Fibroblast of pulmonary artery (primary cell): ENCODE measurements around the gene C3orf20.

Experiments used
- DNase-seq: peaks from one replicate; pipeline ENCODE4 v3.0.0-alpha.2; 2010; ENCODE audit warnings: low read depth
- H3K4me3 ChIP-seq: replicated peaks from 2 replicates; pipeline ENCODE4 v1.5.1; 2011; ENCODE audit warnings: low read depth, mild to moderate bottlenecking, control low read depth, low read length, moderate library complexity
- TF ChIP-seq, protein P1 (sequence below): IDR thresholded peaks from 2 replicates; pipeline ENCODE4 v1.5.1; 2011; ENCODE audit warnings: mild to moderate bottlenecking, control low read depth, low read length, inconsistent platforms; ENCODE audit errors: missing control alignments

The C3orf20 gene

DNA sequence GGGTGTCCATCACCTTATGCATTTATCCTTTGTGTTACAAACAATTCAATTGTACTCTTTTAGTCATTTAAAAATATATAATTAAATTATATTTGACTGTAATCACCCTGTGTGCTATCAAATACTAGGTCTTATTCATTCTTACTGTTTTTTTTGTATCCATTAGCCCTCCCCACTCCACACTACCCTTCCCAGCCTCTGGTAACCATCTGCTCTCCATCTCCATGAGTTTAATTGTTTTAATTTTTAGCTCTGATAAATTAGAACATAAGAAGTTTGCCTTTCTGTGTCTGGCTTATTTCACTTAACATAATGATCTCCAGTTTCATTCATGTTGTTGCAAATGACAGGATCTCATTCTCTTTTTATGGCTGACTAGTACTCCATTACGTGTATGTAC, 16.8 kb downstream of the C3orf20 start:
- H3K4me3 ChIP-seq = no peak overlapping the region
- DNase-seq = no peak
- TF ChIP-seq, protein P1, sequence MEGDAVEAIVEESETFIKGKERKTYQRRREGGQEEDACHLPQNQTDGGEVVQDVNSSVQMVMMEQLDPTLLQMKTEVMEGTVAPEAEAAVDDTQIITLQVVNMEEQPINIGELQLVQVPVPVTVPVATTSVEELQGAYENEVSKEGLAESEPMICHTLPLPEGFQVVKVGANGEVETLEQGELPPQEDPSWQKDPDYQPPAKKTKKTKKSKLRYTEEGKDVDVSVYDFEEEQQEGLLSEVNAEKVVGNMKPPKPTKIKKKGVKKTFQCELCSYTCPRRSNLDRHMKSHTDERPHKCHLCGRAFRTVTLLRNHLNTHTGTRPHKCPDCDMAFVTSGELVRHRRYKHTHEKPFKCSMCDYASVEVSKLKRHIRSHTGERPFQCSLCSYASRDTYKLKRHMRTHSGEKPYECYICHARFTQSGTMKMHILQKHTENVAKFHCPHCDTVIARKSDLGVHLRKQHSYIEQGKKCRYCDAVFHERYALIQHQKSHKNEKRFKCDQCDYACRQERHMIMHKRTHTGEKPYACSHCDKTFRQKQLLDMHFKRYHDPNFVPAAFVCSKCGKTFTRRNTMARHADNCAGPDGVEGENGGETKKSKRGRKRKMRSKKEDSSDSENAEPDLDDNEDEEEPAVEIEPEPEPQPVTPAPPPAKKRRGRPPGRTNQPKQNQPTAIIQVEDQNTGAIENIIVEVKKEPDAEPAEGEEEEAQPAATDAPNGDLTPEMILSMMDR = no peak

- DNase-seq = no peak
- TF ChIP-seq, protein P1 = no peak
- H3K4me3 ChIP-seq = no peak overlapping the region
Observed at GRCh38 chr3:14698601-14699244, 23.8 kb downstream of the C3orf20 start.

DNA sequence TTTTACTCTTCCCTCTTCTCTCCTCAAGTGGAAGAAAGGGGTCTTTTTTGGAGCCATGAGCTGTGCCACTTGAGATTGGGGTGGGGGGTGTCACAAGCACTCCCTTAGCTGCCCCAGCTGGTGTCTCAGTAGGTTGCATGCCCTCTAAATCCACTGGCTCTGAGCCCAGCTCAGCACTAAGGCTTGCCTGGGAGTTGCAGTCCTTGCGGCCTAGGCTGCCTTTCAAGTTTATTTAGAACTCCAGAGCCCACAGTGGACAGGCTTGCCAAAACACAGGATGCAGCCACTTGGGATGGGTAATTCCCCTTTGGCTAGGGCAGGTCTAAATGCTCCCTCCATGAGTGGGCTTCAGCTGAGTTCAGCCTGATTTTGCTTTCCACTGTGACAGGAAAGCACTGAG, 24.7 kb downstream of the C3orf20 start:
- DNase-seq = no peak
- H3K4me3 ChIP-seq = no peak overlapping the region
- TF ChIP-seq, protein P1 = no peak

GRCh38 chr3:14700891-14701290, 25.9 kb downstream of the C3orf20 start:
- H3K4me3 ChIP-seq = no peak overlapping the region
- TF ChIP-seq, protein P1 = no peak

GRCh38 chr3:14701676-14702075, 26.7 kb downstream of the C3orf20 start:
- no peak for DNase-seq
- TF ChIP-seq, protein P1 = no peak
- no peak overlapping the region for H3K4me3 ChIP-seq

More at GRCh38 chr3:14700891-14701290, 25.9 kb downstream of the C3orf20 start:
- DNase-seq = no peak

DNA sequence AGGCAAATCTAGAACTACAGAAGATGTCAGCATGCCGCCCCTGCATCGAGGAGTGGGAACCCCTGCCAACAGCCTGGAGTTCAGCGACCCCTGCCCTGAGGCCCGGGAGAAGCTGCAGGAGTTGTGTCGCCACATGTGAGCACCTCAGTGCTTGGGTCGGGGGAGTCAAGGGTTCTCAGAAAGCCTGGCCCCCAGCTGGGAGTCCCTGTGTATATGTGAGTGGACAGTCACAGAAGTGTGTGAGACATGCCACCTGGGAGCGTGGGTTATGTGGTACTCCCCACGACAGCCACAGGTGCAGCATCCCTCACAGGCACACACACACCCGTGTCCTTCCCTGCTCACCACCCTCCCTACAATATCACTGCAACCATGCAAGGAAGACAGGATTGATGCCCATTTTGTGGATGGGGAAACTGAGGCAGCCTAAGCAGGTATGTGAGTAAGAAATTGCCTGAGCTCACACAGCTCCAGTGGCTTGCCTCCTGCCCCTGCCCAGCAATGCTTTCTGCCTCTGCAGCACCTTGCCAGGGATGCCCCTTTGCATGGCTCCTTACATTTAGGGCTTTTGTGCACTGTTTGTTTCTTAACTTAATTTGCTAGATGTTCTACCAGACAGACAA, 28.3 kb downstream of the C3orf20 start:
- no peak for DNase-seq
- TF ChIP-seq, protein P1 = no peak
- H3K4me3 ChIP-seq = no peak overlapping the region

GRCh38 chr3:14703791-14704190, 28.9 kb downstream of the C3orf20 start:
- TF ChIP-seq, protein P1 = no peak
- DNase-seq = no peak
- no peak overlapping the region for H3K4me3 ChIP-seq
